GM10248 (cell line): ENCODE measurements around the gene NELFB.
"Not testable (repeated sequence)": the region's sequence is repeated elsewhere in the genome, so short reads cannot be mapped to it uniquely, and the experiment has no call there.

Source experiments
- CTCF ChIA-PET: fragments of 300-600 bp; sonication (Branson Sonifier 250); formaldehyde crosslinking; extraction: SDS; loops from one replicate; lab custom pipeline; 2021; ENCODE audit warnings: antibody characterized with exemption; lab: Yijun Ruan, JAX
- POLR2A ChIA-PET: fragments of 350-650 bp; sonication (Branson Sonifier 250); formaldehyde crosslinking; extraction: SDS; loops from one replicate; lab custom pipeline; 2020; ENCODE audit warnings: antibody characterized with exemption; lab: Yijun Ruan, JAX
- DNase-seq: peaks from one replicate; pipeline ENCODE4 v3.0.0; 2012; ENCODE audit errors: extremely low spot score
- TF ChIP-seq, protein P1 (sequence below): IDR thresholded peaks from 2 replicates; pipeline ENCODE4 v1.5.1; 2012; ENCODE audit warnings: mild to moderate bottlenecking, low read depth; ENCODE audit errors: extremely low read depth, missing control alignments, control extremely low read depth

Gene NELFB

DNA sequence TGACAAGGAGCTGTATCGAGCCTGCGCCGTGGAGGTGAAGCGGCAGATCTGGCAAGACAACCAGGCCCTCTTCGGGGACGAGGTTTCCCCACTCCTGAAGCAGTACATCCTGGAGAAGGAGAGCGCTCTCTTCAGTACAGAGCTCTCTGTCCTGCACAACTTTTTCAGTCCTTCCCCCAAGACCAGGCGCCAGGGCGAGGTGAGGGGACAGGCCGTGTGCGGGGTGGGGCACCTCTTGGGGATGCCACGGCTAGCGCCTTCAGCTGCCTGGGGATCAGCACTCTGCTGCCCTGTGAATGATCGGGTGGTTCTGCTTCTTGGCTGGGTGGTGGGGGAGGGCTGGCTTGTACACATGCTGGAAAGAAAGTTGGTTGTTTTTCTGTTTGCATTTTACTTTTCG, 1.7 kb downstream of the NELFB start:
- ChIA-PET POLR2A (interaction anchor here (1.0 to 7.2 kb wide), 2 partner anchors 14 to 45 kb away, joined by 3 to 124 read pairs; partner anchors contain the start of genes NRARP and TUBB4B), CTCF (interaction anchor here (0.9 to 2.3 kb wide), 7 partner anchors 10 to 166 kb away, joined by 3 to 13 read pairs (median 4); partner anchors contain the start of genes ANAPC2, EXD3, NOXA1 and NRARP)
- no peak for DNase-seq
- TF ChIP-seq, protein P1, sequence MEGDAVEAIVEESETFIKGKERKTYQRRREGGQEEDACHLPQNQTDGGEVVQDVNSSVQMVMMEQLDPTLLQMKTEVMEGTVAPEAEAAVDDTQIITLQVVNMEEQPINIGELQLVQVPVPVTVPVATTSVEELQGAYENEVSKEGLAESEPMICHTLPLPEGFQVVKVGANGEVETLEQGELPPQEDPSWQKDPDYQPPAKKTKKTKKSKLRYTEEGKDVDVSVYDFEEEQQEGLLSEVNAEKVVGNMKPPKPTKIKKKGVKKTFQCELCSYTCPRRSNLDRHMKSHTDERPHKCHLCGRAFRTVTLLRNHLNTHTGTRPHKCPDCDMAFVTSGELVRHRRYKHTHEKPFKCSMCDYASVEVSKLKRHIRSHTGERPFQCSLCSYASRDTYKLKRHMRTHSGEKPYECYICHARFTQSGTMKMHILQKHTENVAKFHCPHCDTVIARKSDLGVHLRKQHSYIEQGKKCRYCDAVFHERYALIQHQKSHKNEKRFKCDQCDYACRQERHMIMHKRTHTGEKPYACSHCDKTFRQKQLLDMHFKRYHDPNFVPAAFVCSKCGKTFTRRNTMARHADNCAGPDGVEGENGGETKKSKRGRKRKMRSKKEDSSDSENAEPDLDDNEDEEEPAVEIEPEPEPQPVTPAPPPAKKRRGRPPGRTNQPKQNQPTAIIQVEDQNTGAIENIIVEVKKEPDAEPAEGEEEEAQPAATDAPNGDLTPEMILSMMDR: no peak

DNA sequence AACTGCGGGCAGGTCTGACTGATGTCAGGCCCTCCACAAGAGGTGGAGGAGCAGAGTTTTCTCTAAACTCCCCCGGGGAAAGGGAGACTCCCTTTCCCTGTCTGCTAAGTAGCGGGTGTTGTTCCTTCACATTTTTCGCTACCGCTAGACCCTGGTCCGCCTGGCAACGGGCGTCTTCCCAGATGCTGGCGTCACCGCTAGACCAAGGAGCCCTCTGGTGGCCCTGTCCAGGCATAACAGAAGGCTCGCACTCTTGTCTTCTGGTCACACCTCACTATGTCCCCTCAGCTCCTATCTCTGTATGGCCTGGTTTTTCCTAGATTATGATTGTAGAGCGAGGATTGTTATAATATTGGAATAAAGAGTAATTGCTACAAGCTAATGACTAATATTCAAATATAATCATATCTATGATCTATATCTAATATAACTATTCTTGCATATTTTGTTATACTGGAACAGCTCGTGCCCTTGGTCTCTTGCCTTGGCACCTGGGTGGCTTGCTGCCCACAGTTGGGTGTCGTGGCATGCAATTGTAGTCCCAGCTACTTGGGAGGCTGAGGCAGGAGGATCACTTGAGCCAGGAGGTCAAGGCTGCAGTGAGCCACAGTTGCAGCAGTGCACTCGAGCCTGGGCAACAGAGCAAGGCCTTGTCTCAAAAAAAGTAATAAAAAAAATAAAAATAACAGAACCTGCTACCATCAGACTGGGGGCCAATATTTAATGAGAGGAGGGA, 7.2 kb downstream of the NELFB start:
- TF ChIP-seq, protein P1: peak; percentile 2
- CTCF ChIA-PET: interaction anchor here (1.1 to 2.1 kb wide), 5 partner anchors 8 to 35 kb away, joined by 3 to 6 read pairs (median 4); partner anchors contain the start of gene RNF224
- POLR2A ChIA-PET: interaction anchor here (1.8 kb wide), 1 partner anchor 22 kb away, joined by 8 read pairs; the partner anchor contains the start of gene TUBB4B
- DNase-seq: not testable (repeated sequence)

DNA sequence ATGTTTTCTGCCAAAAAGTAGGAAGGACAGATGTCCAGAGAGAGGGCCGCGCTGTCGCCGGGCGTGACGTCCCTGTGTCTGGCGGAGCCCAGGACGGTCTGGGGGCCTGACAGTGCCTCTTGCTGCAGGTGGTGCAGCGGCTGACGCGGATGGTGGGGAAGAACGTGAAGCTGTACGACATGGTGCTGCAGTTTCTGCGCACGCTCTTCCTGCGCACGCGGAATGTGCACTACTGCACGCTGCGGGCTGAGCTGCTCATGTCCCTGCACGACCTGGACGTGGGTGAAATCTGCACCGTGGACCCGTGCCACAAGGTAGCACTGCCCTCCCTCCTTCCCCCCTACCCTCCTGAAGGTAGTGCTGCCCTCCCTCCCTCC, 7.8 kb downstream of the NELFB start:
- no peak for DNase-seq
- ChIA-PET POLR2A (interaction anchor here (1.8 kb wide), 1 partner anchor 22 kb away, joined by 8 read pairs; the partner anchor contains the start of gene TUBB4B), CTCF (interaction anchor here (1.1 to 2.1 kb wide), 4 partner anchors 9 to 36 kb away, joined by 3 to 6 read pairs (median 4); partner anchors contain the start of gene RNF224)
- TF ChIP-seq, protein P1: no peak

DNA sequence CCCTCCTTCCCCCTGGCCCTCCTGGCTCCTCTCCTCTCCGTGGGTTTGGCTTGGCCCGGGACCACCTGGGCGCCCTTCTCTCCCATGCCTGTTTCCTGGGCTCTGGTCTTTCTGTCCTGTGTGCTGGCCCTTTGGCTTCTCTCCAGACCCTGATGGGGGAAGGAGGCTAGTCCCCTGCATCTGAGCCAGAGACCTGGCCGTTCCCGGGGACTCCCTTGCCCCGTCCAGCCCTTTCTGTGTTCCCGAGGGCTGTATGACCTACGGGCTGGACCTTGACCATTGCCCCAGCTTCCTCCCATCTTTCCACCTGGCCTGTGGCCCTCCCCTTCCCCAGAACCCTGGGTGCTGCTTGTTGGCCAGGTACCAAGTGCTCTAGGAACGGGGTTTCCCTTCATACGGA, 8.4 kb downstream of the NELFB start:
- ChIA-PET CTCF (interaction anchor here (1.1 to 1.3 kb wide), 3 partner anchors 9 to 160 kb away, joined by 3 read pairs; partner anchors contain the start of genes EXD3, NOXA1 and RNF224), POLR2A (no interaction called here)
- no peak for DNase-seq
- TF ChIP-seq, protein P1: no peak

DNA sequence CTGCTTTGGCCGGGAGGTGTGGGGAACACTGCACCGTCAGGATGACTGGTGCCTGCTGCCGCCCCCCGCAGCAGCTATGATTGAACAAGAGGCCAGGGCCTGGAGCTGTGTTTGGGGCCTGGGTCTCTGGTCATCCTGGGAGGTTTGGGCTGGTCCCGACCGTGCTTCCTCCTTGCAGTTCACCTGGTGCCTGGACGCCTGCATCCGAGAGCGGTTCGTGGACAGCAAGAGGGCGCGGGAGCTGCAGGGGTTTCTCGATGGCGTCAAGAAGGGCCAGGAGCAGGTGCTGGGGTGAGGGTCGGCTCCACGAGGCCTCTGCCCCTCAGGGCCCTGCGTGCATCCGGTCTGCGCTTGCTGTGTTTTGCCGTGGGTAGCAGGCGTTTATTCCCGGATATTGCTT, 8.9 kb downstream of the NELFB start:
- no peak for DNase-seq
- ChIA-PET POLR2A (interaction anchor here (2.1 kb wide), 1 partner anchor 24 kb away, joined by 5 read pairs; no protein-coding TSS in a partner anchor), CTCF (interaction anchor here (1.3 to 1.6 kb wide), 2 partner anchors 28 to 159 kb away, joined by 3 to 5 read pairs; partner anchors contain the start of genes EXD3 and NOXA1)
- TF ChIP-seq, protein P1: no peak

DNA sequence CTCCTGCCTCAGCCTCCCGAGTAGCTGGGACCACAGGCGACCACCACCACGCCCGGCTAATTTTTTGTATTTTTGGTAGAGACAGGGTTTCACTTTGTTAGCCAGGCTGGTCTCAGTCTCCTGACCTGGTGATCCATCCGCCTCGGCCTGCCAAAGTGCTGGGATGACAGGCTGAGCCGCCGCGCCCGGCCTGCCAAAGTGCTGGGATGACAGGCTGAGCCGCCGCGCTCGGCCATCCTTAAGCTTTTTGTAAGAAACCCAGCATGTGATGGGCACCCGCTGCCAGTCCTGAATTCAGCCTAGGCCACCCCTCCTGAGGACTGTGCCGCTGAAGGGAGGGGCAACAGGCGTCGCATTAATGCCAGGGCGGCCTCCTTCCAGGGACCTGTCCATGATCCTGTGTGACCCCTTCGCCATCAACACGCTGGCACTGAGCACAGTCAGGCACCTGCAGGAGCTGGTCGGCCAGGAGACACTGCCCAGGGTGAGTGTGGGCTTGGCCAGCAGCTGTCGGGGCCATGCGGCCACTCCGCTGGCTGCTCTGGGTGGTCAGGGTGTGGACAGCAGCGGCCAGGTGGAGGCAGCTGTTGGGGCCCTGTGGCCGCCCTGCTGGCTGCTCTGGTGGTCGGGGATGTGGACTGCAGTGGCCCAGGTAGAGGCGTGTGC, 10.5 kb downstream of the NELFB start:
- DNase-seq: no peak
- POLR2A ChIA-PET: interaction anchor here (0.7 to 2.1 kb wide), 2 partner anchors 23 to 25 kb away, joined by 3 to 5 read pairs; no protein-coding TSS in a partner anchor
- TF ChIP-seq, protein P1: no peak
- CTCF ChIA-PET: interaction anchor here (0.7 to 1.8 kb wide), 3 partner anchors 21 to 77 kb away, joined by 3 to 5 read pairs (median 4); partner anchors contain the start of genes ANAPC2 and SSNA1
